Activated CD4-positive, alpha-beta T cell treated with anti-CD3 and anti-CD28 coated beads, Interleukin-2, Interleukin-4, amounts not matched to agents 100 ng/mL and 50 ng/mL, durations not matched to agents 16 hours and 8 hours (primary cell): Measurements from ENCODE around the gene RAB3B.
"Not testable (repeated sequence)": the region's sequence is repeated elsewhere in the genome, so short reads cannot be mapped to it uniquely, and the experiment has no call there.

Experiments used
- DNase-seq: peaks from one replicate; pipeline ENCODE4 v3.0.0-alpha.2; 2020; ENCODE audit warnings: low spot score

RAB3B gene

GRCh38 chr1:51919684-51920083 is 70.8 kb downstream of the RAB3B start:
- DNase-seq: no peak

- no peak for DNase-seq
Measured at GRCh38 chr1:51916587-51917405, 73.7 kb downstream of the RAB3B start.

GRCh38 chr1:51915951-51916350 is 74.5 kb downstream of the RAB3B start:
- DNase-seq: no peak

GRCh38 chr1:51912881-51913280 is 77.6 kb downstream of the RAB3B start:
- DNase-seq: no peak

GRCh38 chr1:51910221-51911000 is 80.1 kb downstream of the RAB3B start:
- DNase-seq: no peak

- DNase-seq: no peak
Measured at GRCh38 chr1:51908499-51908898, 82.0 kb downstream of the RAB3B start.

GRCh38 chr1:51907079-51907702 is 83.3 kb downstream of the RAB3B start:
- no peak for DNase-seq

- DNase-seq: no peak
Measured at GRCh38 chr1:51906306-51907078, 84.0 kb downstream of the RAB3B start.

- no peak for DNase-seq
Measured at GRCh38 chr1:51902456-51902855, 88.0 kb downstream of the RAB3B start.

- no peak for DNase-seq
Measured at GRCh38 chr1:51901151-51901550, 89.3 kb downstream of the RAB3B start.

- no peak for DNase-seq
Measured at GRCh38 chr1:51899022-51899421, 91.5 kb downstream of the RAB3B start.

GRCh38 chr1:51898090-51898734 is 92.3 kb downstream of the RAB3B start:
- no peak for DNase-seq

- no peak for DNase-seq
Measured at GRCh38 chr1:51897699-51898031, 92.8 kb downstream of the RAB3B start.

GRCh38 chr1:51894748-51895147 is 95.8 kb downstream of the RAB3B start:
- DNase-seq: not testable (repeated sequence)

GRCh38 chr1:51878616-51879336 is 111.7 kb downstream of the RAB3B start, which contains the start of gene NRDC:
NRDC (minus strand) TSS chr1:51878727; CDS start chr1:51878615, 112 bp downstream.
- peak; percentile 100 for DNase-seq

- no peak for DNase-seq
Measured at GRCh38 chr1:51878308-51878615, 112.2 kb downstream of the RAB3B start.

GRCh38 chr1:51877434-51878307 is 112.8 kb downstream of the RAB3B start:
- DNase-seq: peak; percentile 19

- DNase-seq: no peak
Measured at GRCh38 chr1:51875836-51876235, 114.7 kb downstream of the RAB3B start.

GRCh38 chr1:51875291-51875772 is 115.2 kb downstream of the RAB3B start:
- DNase-seq: no peak

GRCh38 chr1:51873270-51873669 is 117.2 kb downstream of the RAB3B start:
- DNase-seq: not testable (repeated sequence)
